ENCODE data around the gene PCDHB15.
"Not testable (repeated sequence)": the region's sequence is repeated elsewhere in the genome, so short reads cannot be mapped to it uniquely, and the experiment has no call there.

Gene PCDHB15

GRCh38 chr5:141236516-141237313 lies 8.5 kb upstream of the PCDHB15 start:
- no peak for TF ChIP-seq CTCF (IDR thresholded peaks at IDR 0.05; ENCODE audit: control insufficient read depth, extremely low read depth, insufficient read depth)
- no peak overlapping the region for H3K4me3 ChIP-seq (ENCODE audit: low read depth, low read length)
- no peak for DNase-seq (ENCODE audit: low read depth)

- no peak for TF ChIP-seq CTCF (IDR thresholded peaks at IDR 0.05; ENCODE audit: control insufficient read depth, extremely low read depth, insufficient read depth)
- H3K4me3 ChIP-seq (ENCODE audit: low read depth, low read length): no peak overlapping the region
- no peak for DNase-seq (ENCODE audit: low read depth)
Observed at GRCh38 chr5:141241496-141241895, 3.7 kb upstream of the PCDHB15 start.

GRCh38 chr5:141246971-141247370 lies 1.8 kb downstream of the PCDHB15 start:
- not testable (repeated sequence) for H3K4me3 ChIP-seq (ENCODE audit: low read depth, low read length); DNase-seq (ENCODE audit: low read depth)

GRCh38 chr5:141247434-141247833 lies 2.2 kb downstream of the PCDHB15 start:
- DNase-seq (ENCODE audit: low read depth); H3K4me3 ChIP-seq (ENCODE audit: low read depth, low read length): not testable (repeated sequence)

GRCh38 chr5:141250576-141250975 lies 5.4 kb downstream of the PCDHB15 start:
- no peak for DNase-seq (ENCODE audit: low read depth)
- no peak overlapping the region for H3K4me3 ChIP-seq (ENCODE audit: low read depth, low read length)
- TF ChIP-seq CTCF (IDR thresholded peaks at IDR 0.05; ENCODE audit: control insufficient read depth, extremely low read depth, insufficient read depth): no peak

- no peak for TF ChIP-seq CTCF (IDR thresholded peaks at IDR 0.05; ENCODE audit: control insufficient read depth, extremely low read depth, insufficient read depth)
- no peak overlapping the region for H3K4me3 ChIP-seq (ENCODE audit: low read depth, low read length)
- DNase-seq (ENCODE audit: low read depth): no peak
Observed at GRCh38 chr5:141258464-141258863, 13.3 kb downstream of the PCDHB15 start.

GRCh38 chr5:141258948-141259347 lies 13.8 kb downstream of the PCDHB15 start:
- TF ChIP-seq CTCF (IDR thresholded peaks at IDR 0.05; ENCODE audit: control insufficient read depth, extremely low read depth, insufficient read depth): no peak
- H3K4me3 ChIP-seq (ENCODE audit: low read depth, low read length): no peak overlapping the region
- DNase-seq (ENCODE audit: low read depth): no peak
